Smooth muscle cell (in vitro differentiated cells): ENCODE results near the gene EEF1AKMT4. TPM values are rescaled to one million over a fixed set of nuclear protein-coding genes. Genes with fewer than 3 reads are reported as not detected.
A peak's percentile ranks its signal among the peaks of the same experiment; 100 is the strongest.

ENCODE experiments used
- DNase-seq: peaks from one replicate; lab custom pipeline; 2025; ENCODE audit not compliant: unreplicated experiment; lab: John Stamatoyannopoulos, UW
- H2AFZ ChIP-seq: fragments of 200-600 bp; sonication (generic); 2 replicates; pipeline ENCODE4 v1.6.0; 2016; ENCODE audit warnings: antibody characterized with exemption, low read depth, mild to moderate bottlenecking
- H3F3A ChIP-seq: fragments of 200-600 bp; sonication (generic); 2 replicates; pipeline ENCODE4 v1.6.0; 2017; ENCODE audit warnings: antibody characterized with exemption, low read depth
- H3K27ac ChIP-seq: fragments of 200-600 bp; sonication (generic); 2 replicates; pipeline ENCODE4 v1.5.1; 2016; ENCODE audit warnings: low read depth, mild to moderate bottlenecking
- H3K27me3 ChIP-seq: fragments of 200-600 bp; sonication (generic); 2 replicates; pipeline ENCODE4 v1.6.1; 2016; ENCODE audit warnings: low read depth, mild to moderate bottlenecking
- H3K36me3 ChIP-seq: fragments of 200-600 bp; sonication (generic); 2 replicates; pipeline ENCODE4 v1.5.1; 2016; ENCODE audit warnings: low read depth
- H3K4me1 ChIP-seq: fragments of 200-600 bp; sonication (generic); 2 replicates; pipeline ENCODE4 v1.5.1; 2016; ENCODE audit warnings: low read depth
- H3K4me2 ChIP-seq: fragments of 200-600 bp; sonication (generic); 2 replicates; pipeline ENCODE4 v1.6.0; 2016; ENCODE audit warnings: mild to moderate bottlenecking
- H3K4me3 ChIP-seq: fragments of 200-600 bp; sonication (generic); 2 replicates; pipeline ENCODE4 v1.5.1; 2016; ENCODE audit warnings: mild to moderate bottlenecking
- H3K79me2 ChIP-seq: fragments of 200-600 bp; sonication (generic); 2 replicates; pipeline ENCODE4 v1.6.0; 2016; ENCODE audit warnings: low read depth, mild to moderate bottlenecking
- H3K9ac ChIP-seq: fragments of 200-600 bp; sonication (generic); 2 replicates; pipeline ENCODE4 v1.6.0; 2016; ENCODE audit warnings: low read depth
- H3K9me3 ChIP-seq: fragments of 200-600 bp; sonication (generic); replicated peaks from 2 replicates; pipeline ENCODE4 v1.5.1; 2016; ENCODE audit warnings: low read depth
- H4K20me1 ChIP-seq: fragments of 200-600 bp; sonication (generic); 2 replicates; pipeline ENCODE4 v1.6.0; 2016; ENCODE audit warnings: low read depth
- CTCF ChIP-seq: fragments of 200-600 bp; sonication (generic); IDR thresholded peaks from 2 replicates; pipeline ENCODE4 v1.5.1; 2017; ENCODE audit warnings: borderline replicate concordance, mild to moderate bottlenecking, antibody characterized with exemption; ENCODE audit not compliant: insufficient read depth, poor library complexity, severe bottlenecking
- WGBS: methylation state at CpG from one replicate; pipeline ENCODE4 v1.1.7; 2016; ENCODE audit warnings: low lambda C conversion rate; 5-methylcytosine and 5-hydroxymethylcytosine counted together
- polyA plus RNA-seq: library from polyadenylated mRNA; unstranded; fragments of >200 nt; fragmentation: Nextera tagmentation; extraction: Ambion mirVana; gene quantifications from 2 replicates; pipeline ENCODE4 v1.2.1, GENCODE V29; 2016
- total RNA-seq: library from RNA; depleted of rRNA; stranded (reverse); fragments of >200 nt; gene quantifications from 2 replicates; pipeline ENCODE4 v1.2.3, GENCODE V29; 2014

The EEF1AKMT4 gene
- total and polyA plus RNA-seq, 2 experiments from 2014 or later = 4.7 to 9.1 TPM

DNA sequence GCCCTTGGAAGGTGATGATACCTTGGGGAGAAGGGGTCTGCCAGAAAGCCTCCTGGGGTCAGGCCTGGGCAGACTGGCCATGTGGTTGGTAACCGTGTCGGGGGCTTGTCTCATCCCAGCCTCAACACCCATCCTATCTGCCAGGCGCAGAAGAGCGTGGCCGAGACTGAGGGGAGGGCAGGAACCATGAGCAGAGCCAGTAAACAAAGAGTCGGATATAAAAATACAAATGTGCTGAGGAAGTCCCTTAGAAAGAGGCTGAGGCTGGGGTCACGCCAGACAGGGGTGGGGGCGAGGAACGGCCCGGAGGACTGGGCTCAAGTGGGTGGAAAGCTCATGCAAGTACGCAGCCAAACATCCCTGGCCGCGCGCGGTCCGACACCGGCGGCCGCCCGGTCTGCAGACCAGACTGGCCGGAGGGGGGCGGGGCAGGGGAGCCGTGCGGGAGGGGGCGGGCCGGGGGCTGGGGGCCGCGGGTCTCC, 10.0 kb downstream of the EEF1AKMT4 start:
- Histone ChIP-seq H3F3A (peaks cover 6% of the 10 kb centered on the region), H3K9me3 (no peaks in the 10 kb centered on the region), H3K4me1 (peaks cover 18% of the 10 kb centered on the region), H3K36me3 (no peaks in the 10 kb centered on the region), H3K4me3 (peak overlapping the region; percentile 18), H4K20me1 (peaks cover 21% of the 10 kb centered on the region), H3K4me2 (peak overlapping the region; percentile 81), H3K27ac (no peak overlapping the region), H3K27me3 (peaks cover 52% of the 10 kb centered on the region), H2AFZ (no peak overlapping the region), H3K79me2 (no peaks in the 10 kb centered on the region), H3K9ac (no peak overlapping the region)
- no peak for TF ChIP-seq CTCF
- no peak for DNase-seq
- 22% methylated on average over 26 of the region's 28 CpGs for WGBS

GRCh38 chr3:184259878-184260723, 10.6 kb downstream of the EEF1AKMT4 start:
- Histone ChIP-seq H3K9me3 (no peaks in the 10 kb centered on the region), H3K4me2 (peak overlapping the region; percentile 92), H3K4me1 (peaks cover 18% of the 10 kb centered on the region), H3K27me3 (peaks cover 59% of the 10 kb centered on the region), H3K9ac (no peak overlapping the region), H3K4me3 (peak overlapping the region; percentile 54), H2AFZ (no peak overlapping the region), H3K36me3 (no peaks in the 10 kb centered on the region), H3K27ac (no peak overlapping the region), H3K79me2 (no peaks in the 10 kb centered on the region), H3F3A (peaks cover 6% of the 10 kb centered on the region), H4K20me1 (peaks cover 21% of the 10 kb centered on the region)
- TF ChIP-seq CTCF = no peak
- no peak for DNase-seq
- 1% methylated on average over 47 of the region's 91 CpGs for WGBS

GRCh38 chr3:184260724-184261269, 11.3 kb downstream of the EEF1AKMT4 start:
- Histone ChIP-seq H3K79me2 (no peaks in the 10 kb centered on the region), H3F3A (peaks cover 6% of the 10 kb centered on the region), H4K20me1 (peaks cover 21% of the 10 kb centered on the region), H3K9me3 (no peaks in the 10 kb centered on the region), H3K27ac (no peak overlapping the region), H3K36me3 (no peaks in the 10 kb centered on the region), H3K27me3 (peaks cover 59% of the 10 kb centered on the region), H2AFZ (no peak overlapping the region), H3K9ac (no peak overlapping the region), H3K4me1 (peaks cover 18% of the 10 kb centered on the region), H3K4me3 (peak overlapping the region; percentile 54), H3K4me2 (peak overlapping the region; percentile 92)
- no peak for TF ChIP-seq CTCF
- WGBS = 3% methylated on average over 48 of the region's 49 CpGs
- no peak for DNase-seq
